H9 (cell line): ENCODE measurements around the gene CDCP1. TPM values are rescaled to one million over a fixed set of nuclear protein-coding genes. Genes with fewer than 3 reads are reported as not detected.

Experiments used
- DNase-seq: peaks from one replicate; pipeline ENCODE4 v3.0.0-alpha.2; 2017
- H2AFZ ChIP-seq: one replicate; pipeline ENCODE4 v1.6.1; 2013; ENCODE audit warnings: mild to moderate bottlenecking, low read length, control low read depth, moderate library complexity
- H2AK5ac ChIP-seq: 2 replicates; pipeline ENCODE4 v1.6.1; 2013; ENCODE audit warnings: low read length, control low read depth, mixed read lengths; ENCODE audit not compliant: insufficient read length
- H2BK120ac ChIP-seq: one replicate; pipeline ENCODE4 v1.6.1; 2013; ENCODE audit warnings: low read depth, mild to moderate bottlenecking, low read length, control low read depth, inconsistent platforms; ENCODE audit not compliant: poor library complexity, severe bottlenecking
- H2BK12ac ChIP-seq: 2 replicates; pipeline ENCODE4 v1.6.1; 2013; ENCODE audit warnings: low read length, control low read depth, mixed read lengths, low read depth; ENCODE audit not compliant: insufficient read length
- H2BK15ac ChIP-seq: 2 replicates; pipeline ENCODE4 v1.6.1; 2013; ENCODE audit warnings: low read depth, low read length, control low read depth
- H2BK20ac ChIP-seq: one replicate; pipeline ENCODE4 v1.6.1; 2013; ENCODE audit warnings: low read depth, mild to moderate bottlenecking, low read length, control low read depth, inconsistent platforms; ENCODE audit not compliant: poor library complexity, severe bottlenecking
- H2BK5ac ChIP-seq: 2 replicates; pipeline ENCODE4 v1.6.1; 2013; ENCODE audit warnings: low read length, control low read depth, mixed read lengths; ENCODE audit not compliant: insufficient read length
- H3K14ac ChIP-seq: 2 replicates; pipeline ENCODE4 v1.6.1; 2013; ENCODE audit warnings: low read length, control low read depth; ENCODE audit not compliant: insufficient read depth
- H3K18ac ChIP-seq: 2 replicates; pipeline ENCODE4 v1.6.1; 2013; ENCODE audit warnings: low read depth, mild to moderate bottlenecking, mixed read lengths, low read length, control low read depth; ENCODE audit not compliant: insufficient read length
- H3K23ac ChIP-seq: 2 replicates; pipeline ENCODE4 v1.6.1; 2013; ENCODE audit warnings: low read length, control low read depth, mixed read lengths, low read depth; ENCODE audit not compliant: insufficient read length
- H3K23me2 ChIP-seq: 2 replicates; pipeline ENCODE4 v1.6.1; 2013; ENCODE audit warnings: low read depth, mild to moderate bottlenecking, mixed read lengths, low read length, control low read depth; ENCODE audit not compliant: insufficient read length, poor library complexity, severe bottlenecking
- H3K27ac ChIP-seq: 2 replicates; pipeline ENCODE4 v1.5.1; 2013; ENCODE audit warnings: low read length, control low read depth, mixed read lengths, low read depth; ENCODE audit not compliant: insufficient read length
- H3K27me3 ChIP-seq: 2 replicates; pipeline ENCODE4 v1.6.1; 2013; ENCODE audit warnings: low read length, control low read depth, inconsistent platforms; ENCODE audit not compliant: insufficient read depth
- H3K4ac ChIP-seq: 2 replicates; pipeline ENCODE4 v1.6.1; 2013; ENCODE audit warnings: low read depth, mild to moderate bottlenecking, control low read depth, inconsistent platforms, low read length, moderate library complexity
- H3K4me1 ChIP-seq: 2 replicates; pipeline ENCODE4 v1.6.1; 2013; ENCODE audit warnings: low read length, control low read depth, inconsistent platforms; ENCODE audit not compliant: insufficient read depth
- H3K4me2 ChIP-seq: 2 replicates; pipeline ENCODE4 v1.6.1; 2013; ENCODE audit warnings: low read length, control low read depth, mixed read lengths; ENCODE audit not compliant: insufficient read length, insufficient read depth
- H3K56ac ChIP-seq: 2 replicates; pipeline ENCODE4 v1.6.1; 2013; ENCODE audit warnings: low read depth, mild to moderate bottlenecking, mixed read lengths, low read length, control low read depth; ENCODE audit not compliant: insufficient read length
- H3K79me1 ChIP-seq: 2 replicates; pipeline ENCODE4 v1.6.1; 2013; ENCODE audit warnings: low read depth, mild to moderate bottlenecking, moderate library complexity, low read length, control low read depth, inconsistent platforms; ENCODE audit not compliant: insufficient read depth, poor library complexity, severe bottlenecking
- H3K79me2 ChIP-seq: 2 replicates; pipeline ENCODE4 v1.6.1; 2013; ENCODE audit warnings: low read length, control low read depth, inconsistent platforms; ENCODE audit not compliant: insufficient read depth
- H3K9ac ChIP-seq: 2 replicates; pipeline ENCODE4 v1.6.1; 2013; ENCODE audit warnings: low read length, control low read depth, mixed read lengths; ENCODE audit not compliant: insufficient read length; ENCODE audit errors: extremely low read depth
- H3K9me3 ChIP-seq: one replicate; pipeline ENCODE4 v1.6.1; 2013; ENCODE audit warnings: low read depth, low read length, inconsistent platforms; ENCODE audit not compliant: control insufficient read depth
- H3T11ph ChIP-seq: one replicate; pipeline ENCODE4 v1.6.1; 2013; ENCODE audit warnings: mild to moderate bottlenecking, low read length, control low read depth, inconsistent platforms
- H4K20me1 ChIP-seq: one replicate; pipeline ENCODE4 v1.6.1; 2013; ENCODE audit not compliant: control insufficient read depth, insufficient read length, insufficient read depth
- H4K5ac ChIP-seq: 2 replicates; pipeline ENCODE4 v1.6.1; 2013; ENCODE audit warnings: low read depth, mild to moderate bottlenecking, mixed read lengths, low read length, control low read depth; ENCODE audit not compliant: insufficient read length
- H4K8ac ChIP-seq: replicated peaks from 2 replicates; pipeline ENCODE4 v1.6.1; 2013; ENCODE audit warnings: low read length, control low read depth, mixed read lengths, low read depth; ENCODE audit not compliant: insufficient read length
- H4K91ac ChIP-seq: 2 replicates; pipeline ENCODE4 v1.6.1; 2013; ENCODE audit warnings: low read depth, mild to moderate bottlenecking, moderate library complexity, mixed read lengths, low read length, control low read depth; ENCODE audit not compliant: insufficient read length
- H3K27ac Mint-ChIP-seq, 3 experiments: 2 replicates in 2 of 3; 3 replicates in 1 of 3; pipeline ENCODE4 v1.8.0; 2020 to 2021; ENCODE audit warnings: mixed read lengths in 3 of 3, mild to moderate bottlenecking in 1 of 3, moderate library complexity in 1 of 3
- H3K27me3 Mint-ChIP-seq: 2 replicates; pipeline ENCODE4 v1.8.0; 2021; ENCODE audit warnings: low read depth, mild to moderate bottlenecking, moderate library complexity, mixed read lengths
- H3K36me3 Mint-ChIP-seq, 3 experiments: 2 replicates in 2 of 3; 3 replicates in 1 of 3; pipeline ENCODE4 v1.8.0; 2020 to 2021; ENCODE audit warnings: low read depth in 3 of 3, mixed read lengths in 3 of 3; ENCODE audit not compliant: insufficient read depth in 1 of 3
- H3K4me1 Mint-ChIP-seq, 2 experiments: 2 replicates each; pipeline ENCODE4 v1.8.0; 2020; ENCODE audit warnings: mixed read lengths in 2 of 2
- H3K4me3 Mint-ChIP-seq, 2 experiments: 2 replicates in 1 of 2; 3 replicates in 1 of 2; pipeline ENCODE4 v1.8.0; 2020 to 2021; ENCODE audit warnings: mild to moderate bottlenecking in 2 of 2, mixed read lengths in 2 of 2, moderate library complexity in 1 of 2
- H3K9me3 Mint-ChIP-seq, 2 experiments: 2 replicates in 1 of 2; 3 replicates in 1 of 2; pipeline ENCODE4 v1.8.0; 2020; ENCODE audit warnings: mild to moderate bottlenecking in 2 of 2, mixed read lengths in 2 of 2, moderate library complexity in 1 of 2
- CTCF ChIP-seq: fragments of 200-600 bp; sonication (generic); conservative IDR thresholded peaks from 3 replicates; pipeline ENCODE4 v1.8.0; 2021; ENCODE audit warnings: antibody characterized with exemption, mild to moderate bottlenecking
- WGBS: extraction: QIAGEN DNeasy Blood & Tissue Kit; methylation state at CpG from one replicate; pipeline ENCODE4 v1.1.7; 2013; ENCODE audit warnings: missing lambda C conversion rate, low lambda C conversion rate, mixed read lengths; ENCODE audit not compliant: insufficient read length; ENCODE audit errors: extremely low coverage; 5-methylcytosine and 5-hydroxymethylcytosine counted together
- total RNA-seq: library from RNA; stranded (reverse); gene quantifications from 2 replicates; pipeline ENCODE4 v1.2.1, GENCODE V29; 2021

Gene CDCP1
- total RNA-seq, 1 experiment from 2014 or later, result 12.9 TPM

GRCh38 chr3:45079715-45080114, 66.5 kb downstream of the CDCP1 start:
- Mint-ChIP-seq H3K36me3 (peaks cover under 1 to 7% (median 3%) of the 10 kb centered on the region in 3 experiments; a peak in 5 of 7 replicates), H3K9me3 (peaks cover 0 to 3% of the 10 kb centered on the region in 2 experiments; a peak in 3 of 5 replicates), H3K4me3 (no peak overlapping the region), H3K27ac (no peak overlapping the region), H3K4me1 (peaks cover 7 to 10% of the 10 kb centered on the region in 2 experiments), H3K27me3 (peaks cover 7% of the 10 kb centered on the region)
- H3K9ac ChIP-seq, result no peak overlapping the region
- H2BK15ac ChIP-seq, result no peak overlapping the region
- no peaks in the 10 kb centered on the region for H3K4me1 ChIP-seq
- no peak overlapping the region for H3K27ac ChIP-seq
- H3K9me3 ChIP-seq, result no peaks in the 10 kb centered on the region
- H3K14ac ChIP-seq, result no peak overlapping the region
- no peak for TF ChIP-seq CTCF
- no peak overlapping the region for H4K5ac ChIP-seq
- no peak overlapping the region for H4K8ac ChIP-seq
- H3K79me2 ChIP-seq, result no peaks in the 10 kb centered on the region
- no peak overlapping the region for H2AFZ ChIP-seq
- no peak overlapping the region for H4K91ac ChIP-seq
- H2BK120ac ChIP-seq, result no peak overlapping the region
- H3K23me2 ChIP-seq, result no peaks in the 10 kb centered on the region
- no peak overlapping the region for H2AK5ac ChIP-seq
- no peak overlapping the region for H3K56ac ChIP-seq
- H3K79me1 ChIP-seq, result no peaks in the 10 kb centered on the region
- H3K18ac ChIP-seq, result no peak overlapping the region
- H2BK5ac ChIP-seq, result no peak overlapping the region
- no CpG with 5 or more reads among the region's 1 CpG for WGBS
- H3K23ac ChIP-seq, result no peak overlapping the region
- no peaks in the 10 kb centered on the region for H3K27me3 ChIP-seq
- H3K4ac ChIP-seq, result no peak overlapping the region
- H4K20me1 ChIP-seq, result no peaks in the 10 kb centered on the region
- no peak overlapping the region for H2BK12ac ChIP-seq
- no peak overlapping the region for H3K4me2 ChIP-seq
- no peak overlapping the region for H2BK20ac ChIP-seq
- no peak for DNase-seq
- H3T11ph ChIP-seq, result no peak overlapping the region
